IMR-90 (cell line): ENCODE measurements around the gene FAM193B.

Source experiments
- BHLHE40 ChIP-seq: fragments of 150-350 bp; IDR thresholded peaks from 2 replicates; pipeline ENCODE4 v1.6.1; 2016; ENCODE audit warnings: mild to moderate bottlenecking, low read depth, low read length
- CEBPB ChIP-seq: IDR thresholded peaks from 2 replicates; pipeline ENCODE4 v1.6.1; 2012; ENCODE audit warnings: low read depth, low read length, improper control_type of control experiment
- CTCF ChIP-seq: conservative IDR thresholded peaks from 2 replicates; pipeline ENCODE4 v1.5.1; 2012; ENCODE audit warnings: mild to moderate bottlenecking, low read depth, low read length, improper control_type of control experiment
- ELK1 ChIP-seq: fragments of 150-350 bp; IDR thresholded peaks from 2 replicates; pipeline ENCODE4 v1.6.1; 2016; ENCODE audit warnings: low read depth, mild to moderate bottlenecking, low read length, moderate library complexity, borderline replicate concordance
- FOS ChIP-seq: fragments of 150-350 bp; IDR thresholded peaks from 2 replicates; pipeline ENCODE4 v1.6.1; 2016; ENCODE audit warnings: low read depth, low read length
- MAZ ChIP-seq: IDR thresholded peaks from 2 replicates; pipeline ENCODE4 v1.6.1; 2012; ENCODE audit warnings: low read depth, mild to moderate bottlenecking, low read length, improper control_type of control experiment, moderate library complexity, borderline replicate concordance
- MXI1 ChIP-seq: IDR thresholded peaks from 2 replicates; pipeline ENCODE4 v1.6.1; 2012; ENCODE audit warnings: low read depth, mild to moderate bottlenecking, low read length, moderate library complexity, borderline replicate concordance
- NFE2L2 ChIP-seq: fragments of 150-350 bp; IDR thresholded peaks from 2 replicates; pipeline ENCODE4 v1.6.1; 2016; ENCODE audit warnings: low read depth, mild to moderate bottlenecking, low read length
- POLR2A ChIP-seq: IDR thresholded peaks from 2 replicates; pipeline ENCODE4 v1.6.1; 2012; ENCODE audit warnings: mild to moderate bottlenecking, low read depth, low read length
- RAD21 ChIP-seq: IDR thresholded peaks from 2 replicates; pipeline ENCODE4 v1.6.1; 2012; ENCODE audit warnings: low read length, improper control_type of control experiment
- RFX5 ChIP-seq: IDR thresholded peaks from 2 replicates; pipeline ENCODE4 v1.8.0; 2012; ENCODE audit warnings: low read depth, mild to moderate bottlenecking, low read length, moderate library complexity
- SMC3 ChIP-seq: fragments of 150-350 bp; IDR thresholded peaks from 2 replicates; pipeline ENCODE4 v1.6.1; 2016; ENCODE audit warnings: low read depth, mild to moderate bottlenecking, antibody characterized with exemption, low read length, moderate library complexity

- TF ChIP-seq POLR2A (no peak), CTCF (no peak), NFE2L2 (no peak), FOS (no peak), RFX5 (no peak), CEBPB (no peak), BHLHE40 (no peak), MXI1 (no peak), RAD21 (no peak), SMC3 (no peak), MAZ (no peak), ELK1 (no peak)
Observed at GRCh38 chr5:177509991-177510566, 44.3 kb downstream of the FAM193B start.
